Stimulated activated CD8-positive, alpha-beta memory T cell treated with anti-CD3 and anti-CD28 coated beads, Interleukin-7, amount 100 ng/mL, for 24 hours (primary cell): Measurements from ENCODE around the gene ADGRD1.

Experiments used
- DNase-seq: peaks from one replicate; pipeline ENCODE4 v3.0.0-alpha.2; 2020; ENCODE audit warnings: low read depth

Gene ADGRD1

DNA sequence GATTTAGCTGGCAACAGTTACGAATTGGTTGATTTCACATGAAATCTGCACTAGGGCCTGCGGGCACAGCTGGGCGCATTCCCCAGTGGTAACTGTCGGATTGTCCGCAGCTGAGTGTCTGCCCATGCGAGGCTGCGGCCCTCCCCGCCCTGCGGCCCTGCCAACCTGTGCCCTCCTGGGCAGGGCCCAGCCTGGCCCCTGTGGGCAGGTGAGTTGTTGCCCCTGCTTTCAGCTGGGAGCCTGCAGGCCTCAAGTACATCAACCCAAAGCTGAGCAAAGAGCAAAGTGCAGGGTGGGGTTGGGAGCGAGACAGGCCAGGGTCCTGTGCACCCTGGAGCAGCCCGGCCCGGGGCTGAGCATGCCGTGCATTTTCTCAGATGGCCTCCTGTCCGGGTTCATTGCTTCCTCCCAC is 89.1 kb downstream of the ADGRD1 start:
- no peak for DNase-seq

DNA sequence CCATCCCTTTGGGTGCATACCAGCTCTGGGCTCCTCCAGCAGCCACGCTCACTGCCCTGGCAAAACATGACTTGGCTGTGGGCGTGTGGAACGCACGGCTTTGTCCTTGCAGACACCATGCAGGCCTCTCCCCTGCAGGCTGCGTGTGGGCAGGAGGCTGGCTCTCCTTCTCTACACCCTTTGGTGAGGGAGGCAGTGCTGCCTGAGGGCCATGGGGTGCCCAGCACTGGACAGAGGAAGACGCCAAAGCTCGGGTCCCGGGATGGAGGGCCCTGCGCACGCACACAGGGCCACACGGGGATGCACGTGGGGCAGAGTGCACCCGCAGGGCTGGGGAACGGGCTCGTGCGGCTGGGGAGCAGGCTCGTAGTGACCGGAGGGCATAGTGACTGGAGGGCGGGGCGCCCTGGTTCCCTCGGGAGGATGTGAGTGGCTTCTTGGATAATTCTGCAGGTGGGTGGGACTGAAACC is 89.7 kb downstream of the ADGRD1 start:
- DNase-seq, result no peak

DNA sequence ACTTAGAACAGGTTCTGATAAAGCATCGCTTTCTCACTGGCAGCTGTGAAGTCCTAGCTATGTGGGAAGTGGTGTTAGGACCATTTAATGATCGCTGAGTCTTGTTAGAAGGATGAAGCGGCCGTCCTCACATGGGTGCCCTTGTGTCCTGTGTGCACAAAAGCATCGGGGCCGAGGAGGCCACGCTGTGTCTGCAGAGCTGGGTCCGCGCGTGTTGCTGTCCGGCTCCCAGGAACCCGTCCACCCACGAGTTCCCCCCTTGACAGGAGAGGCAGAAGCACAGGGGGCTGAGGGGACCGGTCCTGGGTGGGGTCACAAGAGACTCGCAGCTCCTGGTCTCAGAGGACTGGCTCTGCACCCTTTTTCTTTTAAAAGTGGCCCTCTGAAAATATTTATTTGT is 90.4 kb downstream of the ADGRD1 start:
- no peak for DNase-seq

DNA sequence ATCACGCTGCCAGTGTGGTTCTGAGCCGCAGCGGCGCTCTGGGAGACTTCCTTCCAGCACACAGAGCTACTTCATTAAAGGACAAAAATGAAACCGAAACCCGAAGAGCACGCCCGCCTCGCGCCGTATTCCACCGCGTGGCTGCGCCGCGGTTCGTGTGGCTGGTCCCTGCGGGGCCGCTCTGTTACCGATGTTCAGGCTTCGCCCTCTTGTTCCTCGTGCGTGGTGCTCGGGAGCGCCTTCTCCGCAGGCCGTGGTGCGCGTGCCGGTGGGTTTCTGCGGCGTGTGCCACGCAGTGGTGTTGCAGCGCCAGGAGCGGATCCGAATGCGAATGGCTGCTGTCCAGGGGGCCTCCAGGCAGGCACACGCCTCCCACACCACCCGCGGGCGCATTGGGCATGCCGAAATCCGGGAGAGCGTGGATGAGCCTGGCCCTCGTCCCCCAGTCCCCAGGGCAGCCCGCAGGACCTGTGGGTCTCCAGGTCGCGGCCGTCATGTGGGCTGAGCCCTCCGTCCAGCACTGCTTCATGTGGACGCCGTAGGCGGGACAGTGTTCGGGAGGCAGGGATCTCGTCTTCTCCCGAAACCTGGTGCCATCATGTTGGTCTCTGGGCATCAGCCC is 91.2 kb downstream of the ADGRD1 start:
- DNase-seq, result no peak

DNA sequence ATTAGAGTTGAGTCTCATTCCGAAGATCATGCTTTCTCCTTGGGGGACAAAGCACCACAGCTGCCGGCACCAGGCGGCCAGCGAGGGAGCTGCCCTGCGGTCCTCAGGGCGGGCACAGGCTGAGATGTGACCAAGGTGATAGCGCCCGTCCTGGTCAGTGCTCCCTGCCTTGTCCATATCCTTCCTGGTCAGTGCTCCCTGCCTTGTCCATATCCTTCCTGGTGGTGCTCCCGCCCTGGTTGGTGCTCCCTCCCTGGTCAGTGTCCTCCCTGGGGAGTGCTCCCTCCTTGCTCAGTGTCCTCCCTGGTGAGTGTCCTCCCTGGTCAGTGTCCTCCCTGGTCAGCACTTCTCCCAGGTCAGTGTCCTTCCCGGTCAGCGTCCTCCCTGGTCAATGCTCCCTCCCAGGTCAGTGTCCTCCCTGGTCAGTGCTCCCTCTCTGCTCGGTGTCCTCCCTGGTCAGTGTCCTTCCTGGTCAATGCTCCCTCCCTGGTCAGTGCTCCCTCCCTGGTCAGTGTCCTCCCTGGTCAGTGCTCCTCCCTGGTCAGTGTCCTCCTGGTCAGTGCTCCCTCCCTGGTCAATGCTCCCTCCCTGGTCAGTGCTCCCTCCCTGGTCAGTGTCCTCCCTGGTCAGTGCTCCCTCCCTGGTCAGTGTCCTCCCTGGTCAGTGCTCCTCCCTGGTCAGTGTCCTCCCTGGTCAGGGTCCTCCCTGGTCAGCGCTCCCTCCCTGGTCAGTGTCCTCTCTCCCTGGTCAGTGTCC is 92.2 kb downstream of the ADGRD1 start:
- no peak for DNase-seq

DNA sequence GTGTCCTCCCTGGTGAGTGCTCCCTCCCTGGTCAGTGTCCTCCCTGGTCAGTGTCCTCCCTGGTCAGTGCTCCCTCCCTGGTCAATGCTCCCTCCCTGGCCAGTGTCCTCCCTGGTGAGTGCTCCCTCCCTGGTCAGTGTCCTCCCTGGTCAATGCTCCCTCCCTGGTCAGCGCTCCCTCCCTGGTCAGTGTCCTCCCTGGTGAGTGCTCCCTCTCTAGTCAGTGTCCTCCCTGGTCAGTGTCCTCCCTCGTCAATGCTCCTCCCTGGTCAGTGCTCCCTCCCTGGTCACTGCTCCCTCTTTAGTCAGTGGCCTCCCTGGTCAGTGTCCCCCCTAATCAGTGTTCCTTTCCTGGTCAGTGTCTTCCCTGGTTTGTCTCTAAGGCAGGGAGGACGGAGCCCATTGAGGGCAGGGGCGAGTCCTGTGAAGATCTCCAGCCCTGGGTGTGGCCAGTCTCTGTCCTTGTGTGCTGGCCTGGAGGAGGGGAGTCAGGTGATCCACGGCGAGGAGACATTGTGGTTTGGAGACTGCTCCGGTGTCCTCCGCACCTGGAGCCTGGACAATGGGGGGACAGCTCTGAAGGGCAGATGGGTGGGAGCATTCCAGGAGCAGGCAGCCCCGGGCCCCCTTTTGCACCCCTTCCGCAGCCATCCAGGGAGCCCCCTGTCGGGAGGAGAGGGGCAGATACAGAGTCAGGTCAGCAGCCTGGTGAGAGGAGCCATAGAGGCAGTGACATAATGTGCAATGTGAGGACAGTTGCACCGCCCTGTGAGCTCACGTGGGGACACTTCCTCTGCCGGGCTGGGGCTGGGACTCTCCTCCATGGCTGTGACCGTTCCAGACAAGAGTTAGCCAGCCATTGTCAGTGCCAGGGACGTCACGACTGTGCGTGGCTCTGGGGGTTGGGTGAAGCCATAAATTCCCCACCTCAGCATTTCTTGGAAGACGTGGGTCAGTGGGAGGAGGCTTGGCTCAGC is 93.4 kb downstream of the ADGRD1 start:
- no peak for DNase-seq

DNA sequence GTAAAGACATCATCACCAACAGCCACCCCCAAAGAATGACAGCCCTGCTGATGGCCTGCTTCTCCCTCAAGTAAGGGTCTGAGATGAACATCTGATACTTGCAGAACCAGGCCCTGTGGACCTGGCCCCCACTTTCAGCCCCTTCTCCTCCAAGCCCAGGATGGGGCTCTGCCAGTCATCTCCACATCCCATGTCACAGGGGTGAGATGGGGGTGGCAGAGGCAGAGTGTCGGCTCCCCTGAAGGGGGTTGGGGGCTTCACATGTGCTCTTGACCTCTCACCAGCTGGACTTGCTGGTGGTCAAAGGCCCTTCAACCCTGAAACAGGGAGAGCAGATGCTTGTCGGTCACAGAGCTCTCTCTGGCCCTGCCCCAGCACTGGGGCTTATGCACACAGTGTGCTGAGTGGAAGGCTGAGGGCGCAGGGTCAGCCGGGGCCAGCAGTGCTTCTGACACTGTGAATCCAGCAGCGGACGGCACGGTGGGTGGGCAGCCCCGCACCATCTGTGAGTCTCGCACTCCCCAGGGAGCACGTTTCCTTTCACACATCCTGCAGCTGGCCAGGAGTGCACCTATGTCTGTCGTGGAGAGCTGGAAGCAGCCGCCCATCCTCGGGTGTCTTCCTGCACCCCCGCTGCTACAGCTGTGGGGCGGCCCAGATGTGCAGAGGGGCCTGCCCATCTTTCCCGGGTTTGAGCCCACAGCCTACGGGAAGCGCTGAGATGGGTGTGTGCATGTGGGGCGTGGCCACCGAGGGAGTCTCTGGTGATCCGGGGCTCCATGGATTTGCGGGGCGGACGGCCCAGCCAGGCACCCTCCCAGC is 94.3 kb downstream of the ADGRD1 start:
- DNase-seq, result no peak

DNA sequence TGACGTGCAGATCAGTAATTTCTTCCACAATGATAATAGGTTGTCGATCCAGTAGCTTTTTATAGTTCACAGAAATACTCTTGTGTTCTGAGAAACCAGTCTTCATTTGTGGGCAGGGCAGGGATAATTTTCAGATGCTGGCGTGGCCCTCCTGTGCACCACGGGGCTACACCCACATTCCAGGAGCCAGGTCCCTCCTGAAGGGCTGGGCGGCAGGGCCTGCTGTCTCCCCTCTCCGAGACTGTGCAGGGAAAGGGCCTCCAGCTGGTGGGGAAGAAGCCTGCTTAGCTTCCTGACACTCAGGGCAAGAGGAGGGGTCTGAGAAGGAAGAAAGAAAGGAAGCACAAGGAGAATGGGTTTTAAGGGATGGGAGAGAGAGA is 94.9 kb downstream of the ADGRD1 start:
- no peak for DNase-seq

DNA sequence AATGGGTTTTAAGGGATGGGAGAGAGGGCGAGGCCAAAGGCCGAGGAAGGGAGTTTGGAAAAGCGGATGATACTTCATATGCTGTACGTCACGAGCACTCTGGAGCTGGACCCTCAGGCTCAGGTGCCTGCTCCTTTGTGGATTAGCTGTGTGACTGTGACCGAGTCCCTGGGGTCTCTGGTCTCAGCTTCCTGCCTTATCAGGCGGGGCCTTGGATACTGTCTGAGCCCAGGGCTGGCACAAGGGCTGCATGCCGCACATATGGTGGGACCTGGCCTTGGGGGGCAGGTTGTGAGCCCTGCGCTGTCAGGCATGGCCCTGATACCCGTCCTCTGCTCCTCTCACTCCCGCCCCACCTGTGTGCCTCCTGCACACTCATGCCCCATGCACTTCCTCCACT is 95.3 kb downstream of the ADGRD1 start:
- no peak for DNase-seq

DNA sequence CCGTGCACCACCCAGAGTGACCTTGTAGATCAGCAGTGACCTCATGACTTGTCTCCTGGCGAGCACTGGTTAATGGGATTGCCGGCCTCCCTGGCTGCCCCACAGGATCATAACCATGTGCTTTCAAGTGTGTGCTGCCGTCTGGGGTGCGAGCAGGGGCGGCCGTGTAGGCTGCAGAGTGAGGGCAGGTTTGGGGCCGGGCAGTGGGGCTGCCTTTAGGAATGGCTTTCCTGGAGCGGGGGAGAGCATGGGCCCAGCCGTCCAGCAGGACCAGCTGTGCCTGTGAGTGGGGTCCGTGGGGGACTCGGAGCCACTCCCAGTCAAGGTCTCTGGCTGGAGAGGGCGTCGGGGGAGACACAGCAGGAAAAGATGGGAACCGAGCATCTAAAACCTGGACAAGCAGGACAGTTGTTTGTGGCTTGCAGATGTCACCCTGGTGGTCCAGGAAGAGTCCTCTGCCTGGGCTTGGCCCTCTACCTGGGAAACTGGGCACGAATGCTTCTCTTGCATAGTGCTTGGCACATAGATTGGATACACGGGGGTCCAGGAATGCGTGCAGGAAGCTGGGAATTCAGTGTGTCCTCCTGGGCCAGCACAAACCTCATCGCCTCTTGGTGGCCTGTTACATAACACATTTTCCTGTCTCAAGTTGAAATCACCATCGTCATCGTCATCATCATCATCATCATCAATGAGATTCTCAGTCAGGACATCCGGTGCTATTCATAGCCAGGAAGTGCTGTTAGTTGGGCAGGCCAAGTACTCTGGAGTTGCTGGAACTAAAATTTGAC is 96.0 kb downstream of the ADGRD1 start:
- no peak for DNase-seq

DNA sequence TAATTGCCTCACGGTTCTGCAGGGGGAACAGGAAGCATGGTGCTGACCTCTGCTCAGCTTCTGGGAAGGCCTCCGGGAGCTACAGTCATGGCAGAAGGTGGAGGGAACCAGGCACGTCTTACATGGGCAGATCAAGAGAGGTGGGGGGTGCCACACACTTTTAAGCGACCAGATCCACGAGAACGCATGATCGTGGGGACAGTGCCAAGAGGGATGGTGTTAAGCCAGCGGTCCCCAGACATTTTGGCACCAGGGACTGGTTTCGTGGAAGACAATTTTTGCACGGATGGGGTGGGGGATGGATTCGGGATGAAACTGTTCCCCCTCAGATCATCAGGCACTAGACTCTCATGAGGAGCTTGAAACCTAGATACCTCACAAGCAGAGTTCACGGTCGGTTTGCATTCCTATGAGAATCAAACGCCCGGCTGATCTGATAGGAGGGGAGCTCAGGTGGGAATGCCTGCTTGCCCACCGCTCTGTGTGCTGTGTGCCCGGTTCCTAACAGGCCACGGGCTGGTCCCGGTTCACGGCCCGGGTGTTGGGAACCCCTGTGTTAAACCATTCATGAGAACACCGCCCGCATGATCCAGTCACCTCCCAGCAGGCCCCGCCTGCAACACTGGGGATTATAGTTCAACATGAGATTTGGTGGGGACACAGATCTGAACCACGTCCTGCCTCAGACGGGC is 96.9 kb downstream of the ADGRD1 start:
- no peak for DNase-seq

DNA sequence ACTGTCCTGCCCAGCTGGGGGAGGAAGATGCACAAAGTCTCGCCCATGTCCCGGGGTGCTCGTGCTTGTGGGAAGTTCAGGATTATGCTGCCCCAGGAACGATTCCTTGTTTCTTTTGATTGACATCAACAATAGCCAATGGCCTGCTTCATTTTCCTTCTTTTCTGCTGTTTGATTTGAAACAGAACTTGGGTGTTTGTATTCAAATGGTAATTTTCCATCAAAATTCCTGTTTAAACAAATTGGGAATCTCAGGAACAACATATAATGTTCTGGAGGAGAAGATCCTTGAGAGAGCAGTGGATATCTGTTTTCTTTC is 97.4 kb downstream of the ADGRD1 start:
- DNase-seq, result no peak

DNA sequence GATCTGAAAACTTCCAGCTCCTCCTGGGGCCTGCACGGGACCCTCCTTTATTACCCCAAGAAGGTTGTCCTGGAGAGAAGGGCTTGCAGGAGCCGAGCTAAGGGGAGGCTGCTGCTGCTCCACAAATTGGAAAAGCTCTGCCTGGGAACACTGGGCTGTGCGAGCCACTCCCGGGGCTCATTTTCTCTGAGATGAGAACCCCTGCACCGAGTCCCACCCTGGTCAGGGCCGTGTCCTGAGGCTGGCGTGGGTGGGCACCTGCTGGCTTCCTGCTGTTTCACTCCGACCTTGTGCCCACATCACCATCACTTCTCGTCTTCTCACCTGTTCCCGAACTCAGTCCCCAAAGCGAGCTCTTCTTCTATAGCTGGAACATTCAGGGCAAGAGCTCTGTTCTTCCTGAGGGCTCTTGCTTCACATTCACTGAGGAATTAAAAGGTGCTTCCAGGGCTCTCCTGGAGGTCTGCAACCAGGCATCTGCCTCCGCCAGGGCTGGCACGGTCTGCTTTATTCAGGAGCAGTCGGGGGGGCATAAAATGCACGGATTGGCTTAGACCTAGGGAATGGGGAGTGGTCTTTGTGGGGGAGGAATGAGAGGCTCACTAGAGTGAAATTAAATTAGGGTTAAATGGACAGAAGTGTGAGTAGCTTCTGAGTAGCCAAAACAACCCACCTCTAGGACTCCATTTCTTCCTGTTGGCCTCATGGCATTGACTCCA is 98.5 kb downstream of the ADGRD1 start:
- DNase-seq, result no peak

DNA sequence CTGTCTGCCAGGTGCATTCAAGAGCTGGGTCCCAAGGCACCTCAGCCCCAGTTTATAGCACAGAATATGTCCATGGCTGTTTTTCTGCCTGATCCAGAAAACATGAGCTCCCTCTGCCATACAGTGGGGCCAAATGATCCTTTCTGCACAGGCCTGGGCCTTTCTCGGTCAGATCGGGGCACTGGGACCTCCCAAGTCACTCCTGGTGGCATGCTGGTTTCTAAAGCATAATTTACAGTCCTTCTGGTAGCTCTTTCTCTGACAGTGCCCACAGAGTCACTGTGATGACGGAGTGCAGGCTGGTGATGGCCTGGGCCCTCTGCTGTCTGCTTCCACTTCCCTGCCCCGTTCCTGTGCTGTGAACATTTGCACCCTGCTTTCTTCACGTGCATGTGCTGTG is 99.2 kb downstream of the ADGRD1 start:
- DNase-seq, result no peak

DNA sequence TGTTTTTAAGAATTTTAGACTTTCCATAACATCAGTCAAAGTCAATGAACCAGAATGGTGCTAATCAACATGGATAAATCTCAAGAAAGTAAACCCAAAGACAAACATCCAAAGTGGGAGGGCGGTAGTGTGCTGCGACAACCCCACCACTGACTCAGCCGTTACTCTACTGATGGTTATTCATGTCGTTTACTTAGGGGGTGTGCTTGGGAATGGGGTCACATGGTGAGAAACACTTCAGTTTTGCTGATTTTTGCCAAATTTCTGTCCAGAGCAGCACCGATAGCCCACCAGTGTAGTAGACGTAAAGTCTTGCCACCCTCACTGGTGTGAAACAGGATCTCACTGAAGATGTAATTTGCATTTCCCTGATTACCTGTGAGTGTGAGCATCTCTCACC is 99.9 kb downstream of the ADGRD1 start:
- DNase-seq, result no peak

DNA sequence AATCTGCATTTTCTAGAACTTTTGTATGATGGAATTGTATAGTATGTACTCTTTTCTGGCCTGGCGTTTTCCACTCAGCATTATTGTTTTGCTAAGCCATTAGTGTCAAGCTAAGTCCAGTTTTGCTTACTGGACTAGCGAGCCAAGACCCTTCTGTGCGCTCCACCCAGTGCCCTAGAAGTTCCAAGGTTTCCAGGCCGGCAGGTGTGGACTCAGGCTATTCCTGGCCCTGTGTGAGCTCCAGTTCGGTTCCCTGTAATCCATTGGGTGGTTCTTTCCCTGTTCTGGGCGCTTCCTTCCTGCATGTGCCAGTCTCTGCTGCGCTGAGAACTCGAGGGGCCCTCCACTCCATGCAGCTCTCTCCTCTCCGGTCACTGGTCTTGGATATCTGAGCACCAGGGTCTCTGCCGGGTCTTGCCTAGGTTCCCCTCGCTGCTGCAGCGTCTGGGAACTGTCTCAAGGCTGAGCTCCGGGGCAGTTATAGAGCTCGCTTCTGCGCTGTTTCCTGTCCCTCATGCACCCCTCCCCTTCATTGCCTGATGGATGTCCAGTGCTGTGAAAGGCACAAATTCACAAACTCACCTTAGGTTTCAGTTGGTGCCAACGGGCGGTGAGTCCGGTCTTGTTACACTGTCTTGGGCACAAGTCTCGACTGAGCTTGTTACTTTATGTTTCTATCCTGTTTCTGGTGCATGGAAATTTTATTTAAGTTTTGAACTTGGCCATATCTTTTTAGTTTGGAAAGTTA is 100.8 kb downstream of the ADGRD1 start:
- DNase-seq, result no peak

DNA sequence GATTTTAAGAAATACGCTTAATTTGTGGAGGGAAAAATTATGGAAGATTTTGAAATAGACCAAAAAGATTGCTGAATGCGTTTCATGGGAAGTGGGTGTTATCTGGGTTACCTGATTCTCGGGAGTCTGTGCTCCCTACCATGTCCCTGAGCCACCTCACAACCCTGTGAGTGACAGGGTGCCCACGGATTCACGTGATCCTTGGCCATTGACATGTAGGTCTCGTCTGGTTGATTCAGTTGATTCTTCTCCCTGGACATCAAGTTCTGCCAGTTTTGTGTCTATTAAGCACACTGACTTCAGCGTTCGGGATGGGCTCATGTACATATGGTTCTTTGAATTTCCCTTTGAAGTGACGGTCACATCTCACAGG is 101.4 kb downstream of the ADGRD1 start:
- no peak for DNase-seq

DNA sequence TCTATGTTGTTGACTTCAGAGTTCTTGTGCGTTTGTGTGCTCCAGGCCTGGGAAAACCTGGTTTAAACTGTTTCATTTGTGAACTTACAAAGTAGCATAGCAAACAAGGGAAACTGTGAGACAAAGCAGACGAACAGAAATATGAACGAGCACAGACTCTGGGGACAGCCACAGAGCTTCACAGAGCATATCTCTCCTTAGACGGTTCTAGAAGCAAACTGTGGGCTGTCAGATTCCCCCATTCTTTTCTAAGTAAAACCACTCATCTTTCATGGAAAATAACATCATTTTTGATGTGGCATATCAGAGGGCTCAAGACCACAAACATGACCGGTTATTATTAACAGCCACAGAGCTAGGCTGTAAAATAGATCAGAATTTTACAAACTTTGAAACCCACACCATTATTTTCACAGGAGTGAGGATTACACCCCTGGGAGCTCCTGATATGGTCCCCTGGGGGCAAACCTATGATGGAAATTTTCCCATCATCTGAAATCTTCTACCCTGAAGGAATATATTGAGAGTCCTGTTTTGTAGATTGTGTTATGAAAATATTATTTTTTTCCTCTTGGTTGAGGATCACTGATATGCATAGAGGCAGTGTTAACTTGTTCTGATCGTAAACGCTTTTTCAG is 102.0 kb downstream of the ADGRD1 start:
- no peak for DNase-seq

DNA sequence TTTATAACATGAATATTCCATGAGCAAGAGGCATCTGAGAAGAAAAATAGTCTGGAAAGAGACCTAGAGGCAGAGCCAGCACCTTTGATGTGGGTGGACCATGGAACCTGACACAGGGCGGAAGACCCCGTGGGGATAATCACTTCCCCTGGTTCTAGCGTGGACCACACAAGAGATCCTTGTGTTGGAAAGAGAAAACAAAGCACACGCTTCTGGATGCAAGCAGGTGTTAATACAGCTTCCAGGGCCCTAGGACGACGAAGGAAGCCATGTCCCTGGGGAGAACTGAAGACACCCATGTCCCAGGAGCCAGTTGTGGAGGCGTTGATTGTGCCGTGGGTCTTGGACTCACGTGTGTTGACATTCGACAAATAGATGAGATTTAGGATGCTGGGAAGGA is 102.9 kb downstream of the ADGRD1 start:
- no peak for DNase-seq
